K562 (cell line): Measurements from ENCODE around the gene NINJ1. TPM values are rescaled to one million over a fixed set of nuclear protein-coding genes. Genes with fewer than 3 reads are reported as not detected.

Experiments used
- ATAC-seq: fragments of 200-7000 bp; cut with Tn5 transposase; 3 replicates; pipeline ENCODE4 v1.9.1; 2020; ENCODE audit warnings: moderate library complexity
- BruUV-seq: library from RNA; stranded (reverse); fragments of 400-500 nt; replicated peaks from 2 replicates; lab custom pipeline; 2021; lab: Mats Ljungman, UMichigan
- CTCF ChIA-PET: fragments of 300-600 bp; formaldehyde crosslinking; extraction: SDS; loops from one replicate; lab custom pipeline; 2021; ENCODE audit warnings: low intra/inter-chr PET ratio; lab: Yijun Ruan, JAX
- POLR2A ChIA-PET: fragments of 300-600, 350-650 bp; sonication (Branson Sonifier 250); formaldehyde crosslinking; extraction: SDS; loops from one replicate; lab custom pipeline; 2021; ENCODE audit warnings: antibody characterized with exemption, inconsistent platforms; lab: Yijun Ruan, JAX
- DNase-seq, 4 experiments: peaks; one replicate each; pipeline versions ENCODE4 v3.0.0 to v3.0.0-alpha.2; 2011 to 2018; ENCODE audit warnings: low spot score in 3 of 4, mixed read lengths in 3 of 4; ENCODE audit errors: extremely low read depth in 1 of 4
- FAIRE-seq: peaks from 2 replicates; lab custom pipeline; 2011; peaks lifted over from hg19 to GRCh38; lab: Jason Lieb, UNC
- H2AFZ ChIP-seq: 2 replicates; pipeline ENCODE4 v1.6.0; 2011; ENCODE audit warnings: low read depth, low read length, control low read depth, inconsistent platforms
- H3K27ac ChIP-seq: fragments of 200-600 bp; 3 replicates; pipeline ENCODE4 v1.8.0; 2011; ENCODE audit warnings: low read depth, mild to moderate bottlenecking, control low read depth, inconsistent platforms, low read length, moderate library complexity, mixed read lengths; ENCODE audit errors: extremely low read depth
- H3K27me3 ChIP-seq, 2 experiments: fragments of 300-600 bp in 1 of 2; 2 replicates in 1 of 2; 3 replicates in 1 of 2; pipeline versions ENCODE4 v1.6.0 to v1.8.0; 2011; ENCODE audit warnings: inconsistent platforms in 2 of 2, low read length in 2 of 2, mild to moderate bottlenecking in 1 of 2, mixed read lengths in 1 of 2, moderate library complexity in 1 of 2; ENCODE audit not compliant: control insufficient read depth in 2 of 2, insufficient read depth in 2 of 2
- H3K36me3 ChIP-seq: fragments of 300-600 bp; 3 replicates; pipeline ENCODE4 v1.8.0; 2011; ENCODE audit warnings: mild to moderate bottlenecking, low read length, inconsistent platforms; ENCODE audit not compliant: control insufficient read depth, insufficient read depth
- H3K4me1 ChIP-seq, 2 experiments: fragments of 200-600 bp in 1 of 2; replicated peaks in 1 of 2; 2 replicates in 1 of 2; 3 replicates in 1 of 2; pipeline versions ENCODE4 v1.5.1 to v1.8.0; 2011; ENCODE audit warnings: inconsistent platforms in 2 of 2, low read length in 2 of 2, mild to moderate bottlenecking in 1 of 2, mixed read lengths in 1 of 2, moderate library complexity in 1 of 2; ENCODE audit not compliant: control insufficient read depth in 2 of 2, insufficient read depth in 2 of 2
- H3K4me2 ChIP-seq: 2 replicates; pipeline ENCODE4 v1.6.1; 2011; ENCODE audit warnings: low read length, control low read depth, inconsistent platforms, mixed read lengths; ENCODE audit not compliant: insufficient read depth
- H3K4me3 ChIP-seq: fragments of 200-600 bp; sonication (generic), shearing (Covaris generic); 2 replicates; pipeline ENCODE4 v1.5.1; 2016; ENCODE audit warnings: control low read depth, inconsistent platforms
- H3K79me2 ChIP-seq: fragments of 200-600 bp; 3 replicates; pipeline ENCODE4 v1.8.0; 2011; ENCODE audit warnings: low read length, inconsistent platforms; ENCODE audit not compliant: control insufficient read depth, insufficient read depth
- H3K9ac ChIP-seq, 2 experiments: 2 replicates each; pipeline versions ENCODE4 v1.6.0 to v1.6.1; 2011; ENCODE audit warnings: low read depth in 2 of 2, low read length in 2 of 2, control low read depth in 1 of 2, inconsistent platforms in 1 of 2, mild to moderate bottlenecking in 1 of 2, mixed read lengths in 1 of 2; ENCODE audit not compliant: insufficient read depth in 1 of 2
- H3K9me1 ChIP-seq: one replicate; pipeline ENCODE4 v1.6.0; 2011; ENCODE audit warnings: inconsistent platforms, mild to moderate bottlenecking, low read length, moderate library complexity; ENCODE audit not compliant: control insufficient read depth, insufficient read depth
- H3K9me3 ChIP-seq: replicated peaks from 2 replicates; pipeline ENCODE4 v1.5.1; 2011; ENCODE audit warnings: low read depth, low read length, inconsistent platforms; ENCODE audit not compliant: control insufficient read depth, insufficient read depth
- H4K20me1 ChIP-seq: replicated peaks from 2 replicates; pipeline ENCODE4 v1.6.1; 2011; ENCODE audit warnings: low read length, inconsistent platforms, mixed read lengths; ENCODE audit not compliant: control insufficient read depth, insufficient read depth
- C11orf30 ChIP-seq: fragments of 450-650 bp; IDR thresholded peaks from 2 replicates; pipeline ENCODE4 v1.6.1; 2016; ENCODE audit warnings: low read depth, mild to moderate bottlenecking
- CEBPB ChIP-seq: fragments of 450-650 bp; IDR thresholded peaks from 2 replicates; pipeline ENCODE4 v1.6.1; 2016; ENCODE audit warnings: missing genetic modification characterization, missing compliant biosample characterization
- EHMT2 ChIP-seq: fragments of 450-650 bp; IDR thresholded peaks from 2 replicates; pipeline ENCODE4 v1.6.1; 2018; ENCODE audit warnings: antibody characterized with exemption
- ETV5 ChIP-seq: sonication (generic); formaldehyde crosslinking; IDR thresholded peaks from 2 replicates; pipeline ENCODE4 v1.4.0; 2020; ENCODE audit warnings: low read depth, mild to moderate bottlenecking, missing genetic modification reagents
- GABPA ChIP-seq: fragments of 200-800 bp; sonication (Bioruptor generic); conservative IDR thresholded peaks from 2 replicates; pipeline ENCODE4 v1.6.1; 2016; ENCODE audit warnings: low read depth, missing genetic modification characterization, missing compliant biosample characterization
- KLF13 ChIP-seq: fragments of 450-650 bp; IDR thresholded peaks from 2 replicates; pipeline ENCODE4 v1.6.1; 2016; ENCODE audit warnings: missing genetic modification characterization, low read depth, mild to moderate bottlenecking, missing compliant biosample characterization, moderate library complexity, borderline replicate concordance
- MTA2 ChIP-seq: fragments of 450-650 bp; IDR thresholded peaks from 2 replicates; pipeline ENCODE4 v1.6.1; 2016; ENCODE audit warnings: low read depth
- NCOA4 ChIP-seq: fragments of 450-650 bp; IDR thresholded peaks from 2 replicates; pipeline ENCODE4 v1.6.1; 2018; ENCODE audit warnings: mild to moderate bottlenecking; ENCODE audit not compliant: partially characterized antibody
- POLR3A ChIP-seq: IDR thresholded peaks from 2 replicates; pipeline ENCODE4 v1.6.1; 2011; ENCODE audit warnings: borderline replicate concordance, mild to moderate bottlenecking, moderate library complexity; ENCODE audit not compliant: insufficient read length, insufficient read depth; ENCODE audit errors: extremely low read depth
- PRMT5 ChIP-seq: sonication (generic); formaldehyde crosslinking; IDR thresholded peaks from 2 replicates; pipeline ENCODE4 v1.5.0; 2020; ENCODE audit warnings: missing genetic modification reagents
- SMARCE1 ChIP-seq: fragments of 450-650 bp; IDR thresholded peaks from 2 replicates; pipeline ENCODE4 v1.7.1; 2016; ENCODE audit warnings: mild to moderate bottlenecking
- ZBED1 ChIP-seq: IDR thresholded peaks from 2 replicates; pipeline ENCODE4 v1.6.1; 2014
- WGBS: fragments of 100-300 bp; shearing (Covaris generic); methylation state at CpG from one replicate; pipeline ENCODE4 v1.1.6; 2016; ENCODE audit warnings: low coverage, mixed read lengths; ENCODE audit not compliant: insufficient coverage; ENCODE audit errors: missing lambda C conversion rate; 5-methylcytosine and 5-hydroxymethylcytosine counted together
- in situ Hi-C: fragments of 300-500 bp; cut with MboI; formaldehyde crosslinking; loops from 4 replicates; pipeline ENCODE4 v1.15.0; 2018; ENCODE audit warnings: inconsistent platforms, mixed read lengths
- intact Hi-C: fragments of 100-400 bp; cut with micrococcal nuclease; formaldehyde crosslinking; loops from 2 replicates; pipeline ENCODE4 v1.14.2; 2022
- polyA plus RNA-seq, 8 experiments: library from polyadenylated mRNA; depleted of rRNA in 4 of 8; stranded (reverse) in 5 of 8; unstranded in 3 of 8; fragments of >200 nt; fragmentation: Nextera tagmentation in 2 of 8; fragmentation: Illumina TruSeq in 1 of 8; extraction: Ambion mirVana in 2 of 8; extraction: Trizol in 1 of 8; gene quantifications; 2 replicates each; pipeline versions ENCODE4 v1.2.1 to v1.2.3, GENCODE V29; 2011 to 2014; ENCODE audit warnings: inconsistent platforms in 1 of 8, missing spikeins in 1 of 8
- total RNA-seq, 7 experiments: library from RNA; depleted of rRNA in 6 of 7; stranded (reverse); fragments of >200 nt in 6 of 7; fragmentation: Illumina TruSeq in 2 of 7; extraction: Trizol in 2 of 7; gene quantifications; 2 replicates each; pipeline versions ENCODE4 v1.2.1 to v1.2.3, GENCODE V29; 2011 to 2021; ENCODE audit warnings: low replicate concordance in 1 of 7
- TF ChIP-seq, protein P1 (sequence below): fragments of 450-650 bp; IDR thresholded peaks from 2 replicates; pipeline ENCODE4 v1.6.1; 2016; ENCODE audit warnings: missing biosample characterization, missing genetic modification characterization
- TF ChIP-seq, protein P2 (sequence below): sonication (generic); formaldehyde crosslinking; IDR thresholded peaks from 2 replicates; pipeline ENCODE4 v1.8.1; 2023; ENCODE audit warnings: missing genetic modification reagents, mild to moderate bottlenecking, borderline replicate concordance
- TF ChIP-seq, protein P3 (sequence below): fragments of 250-450 bp; sonication (Bioruptor Pico); IDR thresholded peaks from 2 replicates; pipeline ENCODE4 v1.4.0; 2020; ENCODE audit warnings: borderline replicate concordance

The NINJ1 gene
- total and polyA plus RNA-seq, 9 of the 15 experiments (the other 6 are each of a cell fraction or from before 2014, with no cell fraction given), result 0.13 to 8.4 (median 4.9) TPM

DNA sequence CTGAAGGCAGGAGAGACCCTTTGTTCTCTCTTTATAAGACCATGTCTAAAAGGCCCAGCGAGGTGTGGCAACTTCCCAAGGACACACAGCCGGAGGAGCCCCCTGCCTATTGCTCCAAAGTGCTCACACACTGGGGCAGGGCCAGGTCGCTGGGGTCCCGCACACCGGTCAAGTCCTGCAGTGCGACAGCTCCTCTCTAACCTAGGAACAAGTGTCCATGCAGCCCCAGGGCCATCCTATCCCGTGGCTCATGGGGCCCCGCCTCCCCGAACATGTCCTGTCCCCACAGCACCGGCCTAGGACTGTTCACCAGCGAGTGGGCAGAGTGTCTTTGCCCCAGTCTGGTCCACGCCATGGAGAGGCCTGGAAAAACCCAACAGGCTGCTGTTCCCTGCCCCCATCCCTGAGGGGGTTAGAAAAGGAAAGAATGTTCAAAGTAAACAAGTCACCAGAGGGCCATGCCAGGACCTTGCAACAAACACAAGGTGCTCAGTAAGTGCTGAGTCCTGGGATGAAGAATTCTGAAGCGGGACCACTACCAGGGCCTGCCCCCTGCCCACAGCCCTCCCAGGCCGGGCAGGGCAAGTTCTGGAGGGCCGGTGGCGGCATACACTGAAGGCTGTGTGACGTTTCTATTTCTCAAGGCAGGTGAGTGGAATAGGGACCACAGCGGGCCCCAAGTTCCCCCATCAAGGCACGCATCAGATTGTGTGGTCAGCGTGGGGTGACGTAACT is 938 bp downstream of the NINJ1 start:
- H3K4me1 ChIP-seq, result peaks cover 16 to 58% of the 10 kb centered on the region in 2 experiments
- H3K9me1 ChIP-seq, result no peaks in the 10 kb centered on the region
- BruUV-seq, result TSS peak; percentile 54
- in situ Hi-C loops, result no loop called here
- peak overlapping the region; percentile 67 for H3K4me3 ChIP-seq
- POLR2A ChIA-PET, result interaction anchor here (0.5 to 1.6 kb wide), 4 partner anchors 10 to 83 kb away, joined by 3 to 5 read pairs (median 4); no protein-coding TSS in a partner anchor
- peak overlapping the region; percentile 73 for H3K4me2 ChIP-seq
- intact Hi-C loops, result no loop called here
- no peaks in the 10 kb centered on the region for H3K9me3 ChIP-seq
- WGBS, result 40% methylated on average over 20 of the region's 21 CpGs
- no peak for ATAC-seq
- H3K79me2 ChIP-seq, result no peaks in the 10 kb centered on the region; the same call in 2 of the 3 replicates
- CTCF ChIA-PET, result no interaction called here
- peaks cover 0 to 10% of the 10 kb centered on the region in 2 experiments; a peak in 2 of 5 replicates for H3K27me3 ChIP-seq
- peak overlapping the region; percentile 91 for H2AFZ ChIP-seq
- peak overlapping the region; percentile 66 to 96; a peak in 3 of 4 replicates for H3K9ac ChIP-seq
- no peak overlapping the region; the same call in 2 of the 3 replicates for H3K27ac ChIP-seq
- no peak for FAIRE-seq
- DNase-seq, result no peak
- no peaks in the 10 kb centered on the region for H4K20me1 ChIP-seq
- H3K36me3 ChIP-seq, result no peaks in the 10 kb centered on the region
- TF ChIP-seq, protein P1, sequence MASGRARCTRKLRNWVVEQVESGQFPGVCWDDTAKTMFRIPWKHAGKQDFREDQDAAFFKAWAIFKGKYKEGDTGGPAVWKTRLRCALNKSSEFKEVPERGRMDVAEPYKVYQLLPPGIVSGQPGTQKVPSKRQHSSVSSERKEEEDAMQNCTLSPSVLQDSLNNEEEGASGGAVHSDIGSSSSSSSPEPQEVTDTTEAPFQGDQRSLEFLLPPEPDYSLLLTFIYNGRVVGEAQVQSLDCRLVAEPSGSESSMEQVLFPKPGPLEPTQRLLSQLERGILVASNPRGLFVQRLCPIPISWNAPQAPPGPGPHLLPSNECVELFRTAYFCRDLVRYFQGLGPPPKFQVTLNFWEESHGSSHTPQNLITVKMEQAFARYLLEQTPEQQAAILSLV (tag), result no peak
- no peak for TF ChIP-seq EHMT2
- TF ChIP-seq KLF13 (tag), result no peak
- TF ChIP-seq PRMT5 (CRISPR knock-in tag), result no peak
- TF ChIP-seq, protein P2, sequence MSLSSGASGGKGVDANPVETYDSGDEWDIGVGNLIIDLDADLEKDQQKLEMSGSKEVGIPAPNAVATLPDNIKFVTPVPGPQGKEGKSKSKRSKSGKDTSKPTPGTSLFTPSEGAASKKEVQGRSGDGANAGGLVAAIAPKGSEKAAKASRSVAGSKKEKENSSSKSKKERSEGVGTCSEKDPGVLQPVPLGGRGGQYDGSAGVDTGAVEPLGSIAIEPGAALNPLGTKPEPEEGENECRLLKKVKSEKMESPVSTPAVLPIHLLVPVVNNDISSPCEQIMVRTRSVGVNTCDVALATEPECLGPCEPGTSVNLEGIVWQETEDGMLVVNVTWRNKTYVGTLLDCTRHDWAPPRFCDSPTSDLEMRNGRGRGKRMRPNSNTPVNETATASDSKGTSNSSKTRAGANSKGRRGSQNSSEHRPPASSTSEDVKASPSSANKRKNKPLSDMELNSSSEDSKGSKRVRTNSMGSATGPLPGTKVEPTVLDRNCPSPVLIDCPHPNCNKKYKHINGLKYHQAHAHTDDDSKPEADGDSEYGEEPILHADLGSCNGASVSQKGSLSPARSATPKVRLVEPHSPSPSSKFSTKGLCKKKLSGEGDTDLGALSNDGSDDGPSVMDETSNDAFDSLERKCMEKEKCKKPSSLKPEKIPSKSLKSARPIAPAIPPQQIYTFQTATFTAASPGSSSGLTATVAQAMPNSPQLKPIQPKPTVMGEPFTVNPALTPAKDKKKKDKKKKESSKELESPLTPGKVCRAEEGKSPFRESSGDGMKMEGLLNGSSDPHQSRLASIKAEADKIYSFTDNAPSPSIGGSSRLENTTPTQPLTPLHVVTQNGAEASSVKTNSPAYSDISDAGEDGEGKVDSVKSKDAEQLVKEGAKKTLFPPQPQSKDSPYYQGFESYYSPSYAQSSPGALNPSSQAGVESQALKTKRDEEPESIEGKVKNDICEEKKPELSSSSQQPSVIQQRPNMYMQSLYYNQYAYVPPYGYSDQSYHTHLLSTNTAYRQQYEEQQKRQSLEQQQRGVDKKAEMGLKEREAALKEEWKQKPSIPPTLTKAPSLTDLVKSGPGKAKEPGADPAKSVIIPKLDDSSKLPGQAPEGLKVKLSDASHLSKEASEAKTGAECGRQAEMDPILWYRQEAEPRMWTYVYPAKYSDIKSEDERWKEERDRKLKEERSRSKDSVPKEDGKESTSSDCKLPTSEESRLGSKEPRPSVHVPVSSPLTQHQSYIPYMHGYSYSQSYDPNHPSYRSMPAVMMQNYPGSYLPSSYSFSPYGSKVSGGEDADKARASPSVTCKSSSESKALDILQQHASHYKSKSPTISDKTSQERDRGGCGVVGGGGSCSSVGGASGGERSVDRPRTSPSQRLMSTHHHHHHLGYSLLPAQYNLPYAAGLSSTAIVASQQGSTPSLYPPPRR (CRISPR knock-in tag), result no peak
- no peak for TF ChIP-seq NCOA4
- no peak for TF ChIP-seq ETV5 (CRISPR knock-in tag)
- no peak for TF ChIP-seq GABPA (tag)
- no peak for TF ChIP-seq POLR3A
- TF ChIP-seq SMARCE1, result peak; percentile 63
- TF ChIP-seq C11orf30, result no peak
- TF ChIP-seq MTA2, result no peak
- peak; percentile 80 for TF ChIP-seq CEBPB
- TF ChIP-seq, protein P3, sequence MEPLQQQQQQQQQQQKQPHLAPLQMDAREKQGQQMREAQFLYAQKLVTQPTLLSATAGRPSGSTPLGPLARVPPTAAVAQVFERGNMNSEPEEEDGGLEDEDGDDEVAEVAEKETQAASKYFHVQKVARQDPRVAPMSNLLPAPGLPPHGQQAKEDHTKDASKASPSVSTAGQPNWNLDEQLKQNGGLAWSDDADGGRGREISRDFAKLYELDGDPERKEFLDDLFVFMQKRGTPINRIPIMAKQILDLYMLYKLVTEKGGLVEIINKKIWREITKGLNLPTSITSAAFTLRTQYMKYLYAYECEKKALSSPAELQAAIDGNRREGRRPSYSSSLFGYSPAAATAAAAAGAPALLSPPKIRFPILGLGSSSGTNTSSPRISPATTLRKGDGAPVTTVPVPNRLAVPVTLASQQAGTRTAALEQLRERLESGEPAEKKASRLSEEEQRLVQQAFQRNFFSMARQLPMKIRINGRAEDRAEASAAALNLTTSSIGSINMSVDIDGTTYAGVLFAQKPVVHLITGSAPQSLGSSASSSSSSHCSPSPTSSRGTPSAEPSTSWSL, result no peak
- TF ChIP-seq ZBED1, result no peak
